HG03060 (cell line): ENCODE measurements around the gene NRG2.

ENCODE experiments used
- ATAC-seq: cut with Tn5 transposase; IDR thresholded peaks from one replicate; pipeline ENCODE4 v1.9.1; 2021; ENCODE audit warnings: low read depth, moderate number of reproducible peaks; ENCODE audit not compliant: unreplicated experiment

The NRG2 gene

GRCh38 chr5:139975942-139976341, 67.2 kb downstream of the NRG2 start:
- no peak for ATAC-seq

GRCh38 chr5:139975306-139975705, 67.8 kb downstream of the NRG2 start:
- ATAC-seq, result no peak

DNA sequence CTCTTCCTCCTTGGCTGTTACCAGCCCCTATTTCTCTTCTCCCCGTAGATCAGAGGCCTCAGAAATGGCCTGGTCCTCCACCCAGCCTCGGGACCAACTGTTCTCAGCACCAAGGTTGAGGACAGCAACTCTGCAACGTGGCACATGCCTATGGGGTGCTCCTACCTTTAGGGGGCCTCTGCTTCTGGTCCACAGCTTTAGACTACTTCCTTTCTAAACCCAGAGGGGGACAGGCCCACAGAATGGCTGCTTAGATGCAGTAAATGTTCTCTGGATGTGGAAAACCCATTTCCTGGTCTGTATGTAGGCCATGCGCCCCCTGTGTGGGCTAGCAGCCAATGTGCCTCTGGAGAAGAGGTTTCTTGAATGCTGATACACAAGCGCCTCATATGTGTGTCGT, 68.4 kb downstream of the NRG2 start:
- no peak for ATAC-seq

GRCh38 chr5:139971202-139971725, 71.8 kb downstream of the NRG2 start:
- no peak for ATAC-seq

DNA sequence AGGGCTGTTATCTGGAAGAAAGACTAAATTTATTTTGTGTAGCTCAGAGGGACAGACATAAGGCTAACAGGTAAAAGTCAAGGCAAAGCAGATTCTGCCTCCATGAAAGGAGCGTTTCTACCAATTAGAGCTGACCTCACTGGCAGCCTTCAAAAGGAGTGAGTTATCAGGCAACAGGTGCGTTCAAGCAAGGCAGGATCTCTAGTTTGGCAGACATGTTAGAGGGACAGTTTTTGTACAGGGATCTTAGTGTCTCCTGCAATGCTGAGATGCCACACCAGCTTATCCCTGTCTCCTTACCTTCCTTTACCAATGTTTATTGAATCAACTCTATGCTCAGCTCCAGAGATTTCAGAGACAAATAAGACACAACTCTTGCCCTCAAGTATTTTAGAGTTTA, 73.8 kb downstream of the NRG2 start:
- ATAC-seq, result no peak

DNA sequence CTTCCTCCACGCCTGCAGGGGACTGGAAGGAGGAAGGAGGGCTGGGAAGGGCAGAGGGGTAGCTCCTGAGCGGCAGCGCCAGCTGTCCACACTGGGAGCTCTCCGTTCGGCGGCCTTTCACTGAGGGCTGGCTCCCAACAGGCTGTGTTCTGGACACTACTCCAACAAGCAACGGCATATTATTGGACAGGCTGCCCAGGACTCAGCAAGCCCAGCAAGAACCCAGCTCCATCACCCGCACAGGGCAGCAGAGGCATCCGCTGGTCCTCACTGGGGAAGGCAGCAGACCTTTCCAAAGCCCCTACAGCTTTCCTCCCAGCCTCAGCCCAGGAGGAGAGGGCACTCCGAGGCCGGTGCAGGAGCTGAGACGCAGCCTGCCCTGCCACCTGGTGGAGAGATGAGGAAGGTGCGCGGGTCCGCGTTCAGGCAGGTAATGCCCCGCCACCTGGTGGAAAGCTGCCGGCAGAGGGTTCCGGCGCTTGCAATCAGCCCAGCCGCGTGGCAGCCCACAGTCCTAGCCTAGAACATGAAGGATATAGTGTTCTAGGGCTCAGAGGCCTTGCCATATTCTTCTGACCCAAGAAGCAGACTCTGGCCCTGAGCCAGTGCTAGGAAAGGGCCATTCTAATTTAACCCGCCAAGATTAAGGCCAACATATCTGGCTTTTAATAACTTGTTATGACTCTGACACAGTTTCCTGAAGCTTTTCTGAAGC, 74.4 kb downstream of the NRG2 start:
- no peak for ATAC-seq

GRCh38 chr5:139967353-139967752, 75.7 kb downstream of the NRG2 start:
- ATAC-seq, result no peak

DNA sequence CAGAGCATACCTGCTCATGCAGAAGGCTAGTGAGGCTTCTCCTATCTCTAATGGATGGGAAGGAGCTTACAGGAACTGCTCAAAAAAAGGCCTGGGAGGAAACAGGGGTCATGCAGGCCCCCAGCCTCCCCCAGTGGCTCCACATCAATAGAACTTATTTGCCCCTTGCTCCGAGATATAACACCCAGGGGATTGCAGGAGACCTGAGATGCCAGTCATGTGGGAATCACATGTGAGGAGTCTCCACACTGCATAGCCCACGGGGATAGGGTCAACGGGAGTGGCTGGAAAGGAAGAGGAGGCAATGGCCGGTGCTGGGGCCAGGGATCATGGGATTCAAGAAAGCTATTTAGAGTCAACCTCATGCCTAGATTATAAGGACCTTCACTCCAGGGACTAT, 76.2 kb downstream of the NRG2 start:
- no peak for ATAC-seq

DNA sequence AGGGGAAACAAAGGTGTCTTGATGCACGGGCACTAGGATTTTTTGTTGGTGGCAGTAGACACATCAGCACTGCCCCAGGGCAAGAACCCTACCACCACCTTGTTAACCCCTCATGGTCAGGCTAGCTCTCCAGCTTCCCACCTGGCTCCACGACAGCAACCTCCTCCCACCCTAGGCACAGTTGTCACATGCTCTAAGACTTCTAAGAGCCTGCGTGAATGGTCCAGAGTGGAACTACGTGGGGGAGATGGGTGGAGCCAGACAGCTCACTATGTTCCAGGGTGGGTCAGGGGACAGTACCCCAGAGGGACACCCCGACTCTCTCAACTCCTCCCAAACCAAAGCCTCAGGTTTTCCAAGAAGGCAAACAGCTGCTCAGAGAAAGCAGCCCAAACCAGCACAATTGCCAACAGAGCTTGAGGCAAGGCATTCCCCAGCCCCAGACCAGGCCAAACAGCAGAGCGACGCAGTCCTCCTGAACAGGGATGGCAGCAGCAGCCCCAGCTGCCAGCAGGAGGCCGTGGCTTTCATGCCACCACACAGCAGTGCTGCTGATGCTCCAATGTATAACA, 78.0 kb downstream of the NRG2 start:
- no peak for ATAC-seq

- ATAC-seq, result no peak
Measured at GRCh38 chr5:139964266-139964993, 78.7 kb downstream of the NRG2 start.

DNA sequence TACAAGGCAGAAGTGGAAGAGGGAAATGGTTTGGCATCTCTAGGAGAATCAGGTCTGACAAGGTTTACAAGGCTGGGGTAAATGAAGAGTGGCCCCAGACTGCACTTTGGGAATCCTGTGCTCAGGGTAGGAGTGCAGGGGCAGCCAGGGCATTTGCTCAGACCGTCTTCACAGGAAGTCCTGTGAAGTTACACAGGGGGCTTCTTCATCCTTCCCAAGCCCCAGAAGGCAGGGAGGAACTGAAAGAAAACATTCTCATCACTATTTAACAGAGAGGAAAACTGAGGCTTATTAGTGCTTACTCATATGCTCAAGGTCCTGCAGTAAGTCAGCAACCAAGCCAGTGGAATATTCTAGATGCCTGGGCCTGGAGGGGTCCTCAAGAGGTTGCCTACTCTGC, 80.7 kb downstream of the NRG2 start:
- no peak for ATAC-seq

- no peak for ATAC-seq
Measured at GRCh38 chr5:139961435-139962157, 81.5 kb downstream of the NRG2 start.

DNA sequence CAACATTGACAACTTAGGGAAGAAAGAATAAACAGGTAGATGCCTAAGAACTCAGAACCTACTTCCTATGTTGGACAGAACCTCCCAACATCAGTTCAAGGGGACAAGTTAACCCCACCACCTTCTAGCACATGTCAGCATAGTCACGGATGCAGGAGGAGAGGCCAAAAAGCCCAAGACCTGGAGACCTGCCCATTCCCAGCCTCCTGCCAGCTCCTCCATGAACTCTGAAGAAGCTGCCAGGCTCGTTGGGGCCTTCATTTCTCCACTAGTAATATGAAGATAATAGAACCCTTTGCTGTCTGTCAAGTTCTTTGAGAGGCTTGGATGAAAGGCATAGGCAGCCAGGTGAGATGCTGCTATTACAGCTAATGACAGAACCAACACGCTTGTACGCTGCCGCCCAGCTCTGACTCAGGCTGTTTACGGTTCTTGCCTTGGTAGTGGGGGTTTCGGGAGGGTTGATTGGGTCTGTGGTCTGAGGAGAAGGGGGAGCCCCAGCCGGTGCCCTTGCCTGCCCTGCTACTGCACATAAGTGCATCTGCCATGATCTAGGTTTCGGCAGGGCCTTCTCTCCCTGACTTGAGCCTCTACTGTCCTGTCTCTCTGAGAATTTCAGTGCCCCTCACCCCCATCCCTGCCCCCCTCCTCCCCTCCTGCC, 82.2 kb downstream of the NRG2 start:
- peak; percentile 60 for ATAC-seq

- no peak for ATAC-seq
Measured at GRCh38 chr5:139958432-139959148, 84.5 kb downstream of the NRG2 start.

- ATAC-seq, result no peak
Measured at GRCh38 chr5:139956342-139956741, 86.8 kb downstream of the NRG2 start.

DNA sequence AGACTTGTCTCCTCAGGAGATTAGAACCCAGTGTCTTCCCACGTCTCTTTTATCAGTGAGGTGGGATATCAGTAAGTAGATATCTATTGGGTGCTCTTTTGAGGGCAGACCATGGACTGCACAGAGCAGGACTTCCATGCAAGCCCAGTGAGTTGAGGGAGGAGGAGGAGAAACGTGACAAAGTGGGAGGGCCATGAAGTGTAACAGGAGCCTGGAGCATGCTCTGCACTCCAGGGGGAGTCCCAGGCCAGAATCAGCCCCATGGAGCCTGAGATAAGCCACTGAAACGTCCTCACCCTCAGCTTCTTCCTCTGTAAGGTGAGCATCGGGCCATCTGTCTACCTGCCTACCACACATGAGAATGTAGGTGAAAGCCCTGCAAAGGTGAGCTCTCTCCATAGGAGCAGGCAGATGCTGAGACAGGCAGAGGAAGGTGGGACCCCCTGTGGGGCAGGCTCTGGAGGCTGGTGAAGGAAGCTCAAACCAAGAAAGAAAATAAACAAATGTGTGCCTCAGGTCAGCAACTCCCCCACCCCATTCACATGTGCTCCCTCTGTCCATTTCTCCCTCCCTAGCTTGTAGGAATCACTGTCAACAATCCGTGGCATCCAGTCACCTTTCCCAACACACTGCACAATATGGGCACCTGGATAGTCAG, 87.4 kb downstream of the NRG2 start:
- ATAC-seq, result no peak

- no peak for ATAC-seq
Measured at GRCh38 chr5:139955053-139955605, 88.0 kb downstream of the NRG2 start.

GRCh38 chr5:139954462-139954861, 88.6 kb downstream of the NRG2 start:
- no peak for ATAC-seq

DNA sequence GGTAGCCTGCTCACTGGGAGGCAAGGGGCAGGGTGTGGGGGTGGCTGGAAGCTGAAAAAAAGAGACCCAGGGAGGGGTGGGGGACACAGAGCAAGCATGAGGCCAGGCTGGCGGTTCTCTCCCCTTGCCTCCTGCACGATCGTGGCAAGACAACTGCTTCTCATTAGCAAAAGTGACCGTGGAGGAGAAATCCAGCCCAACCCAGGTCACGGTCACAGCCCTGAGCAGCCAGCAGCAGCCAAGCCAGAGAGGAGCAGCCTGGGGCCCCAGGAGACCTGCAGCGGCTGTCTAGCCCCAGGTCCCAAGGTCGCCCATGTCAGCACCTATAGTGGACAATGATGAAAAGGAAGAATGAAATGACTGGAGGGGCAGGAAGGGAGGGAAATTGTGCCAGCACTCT, 89.1 kb downstream of the NRG2 start:
- ATAC-seq, result no peak
